Measurements from ENCODE around the gene SMIM14. TPM values are rescaled to one million over a fixed set of nuclear protein-coding genes. Genes with fewer than 3 reads are reported as not detected.

SMIM14 gene
- total and polyA plus RNA-seq, 9 of the 15 experiments (the other 6 are each of a cell fraction or from before 2014, with no cell fraction given): 0.98 to 3.7 (median 2.2) TPM

GRCh38 chr4:39527296-39528060, 111.2 kb downstream of the SMIM14 start, which contains the start of gene UGDH (continued):
- TF ChIP-seq HOMEZ (CRISPR knock-in tag; IDR thresholded peaks at IDR 0.05) (0 out of 2 replicates have a peak, but pooled peaks have one; percentile 64), GABPB1 (CRISPR knock-in tag; IDR thresholded peaks at IDR 0.05) (peak; percentile 88), PREB (CRISPR knock-in tag; IDR thresholded peaks at IDR 0.05) (no peak; the same call in 1 of the 2 replicates), EP400 (IDR thresholded peaks at IDR 0.05) (peak; percentile 100), ZFP30 (CRISPR knock-in tag; IDR thresholded peaks at IDR 0.05; ENCODE audit: borderline replicate concordance) (no peak), POLR2AphosphoS5 (IDR thresholded peaks at IDR 0.05; ENCODE audit: control insufficient read depth, insufficient read depth, low read depth, low read length) (peak; percentile 40; the same call in 1 of the 2 replicates), ATF7 (IDR thresholded peaks at IDR 0.05) (peak; percentile 85), PCBP1 (IDR thresholded peaks at IDR 0.05; ENCODE audit: low read depth, low read length, poor library complexity, severe bottlenecking) (peak; percentile 76), NONO (IDR thresholded peaks at IDR 0.05; ENCODE audit: low read depth in 2 of 2, low read length in 1 of 2) (peak; percentile 19 to 66; a peak in 2 of 4 replicates), GMEB1 (CRISPR knock-in tag; IDR thresholded peaks at IDR 0.05) (peak; percentile 91), ZKSCAN1 (IDR thresholded peaks at IDR 0.05; ENCODE audit: low read depth, low read length) (0 out of 2 replicates have a peak, but pooled peaks have one; percentile 11), LCOR (CRISPR knock-in tag; IDR thresholded peaks at IDR 0.05) (peak; percentile 37; the same call in 1 of the 2 replicates), CBX2 (IDR thresholded peaks at IDR 0.05; ENCODE audit: insufficient read depth, low read length, poor library complexity, severe bottlenecking) (no peak), RBM22 (IDR thresholded peaks at IDR 0.05; ENCODE audit: low read depth, low read length, poor library complexity, severe bottlenecking) (peak; percentile 24), TARDBP (IDR thresholded peaks at IDR 0.05) (peak; percentile 83), CXXC5 (CRISPR knock-in tag; IDR thresholded peaks at IDR 0.05) (peak; percentile 92), NKRF (IDR thresholded peaks at IDR 0.05; ENCODE audit: borderline replicate concordance) (peak; percentile 61; the same call in 1 of the 2 replicates), TAF7 (tag; IDR thresholded peaks at IDR 0.05) (0 out of 2 replicates have a peak, but pooled peaks have one; percentile 35), NR0B1 (IDR thresholded peaks at IDR 0.05; ENCODE audit: partially characterized antibody) (no peak)

All from K562 (cell line).